HG02973 (cell line): ENCODE data around the gene TMEM163.
"Not testable (repeated sequence)": the region's sequence is repeated elsewhere in the genome, so short reads cannot be mapped to it uniquely, and the experiment has no call there.

Source experiments
- ATAC-seq: cut with Tn5 transposase; IDR thresholded peaks from one replicate; pipeline ENCODE4 v1.9.1; 2021; ENCODE audit warnings: moderate library complexity; ENCODE audit not compliant: unreplicated experiment

The TMEM163 gene

DNA sequence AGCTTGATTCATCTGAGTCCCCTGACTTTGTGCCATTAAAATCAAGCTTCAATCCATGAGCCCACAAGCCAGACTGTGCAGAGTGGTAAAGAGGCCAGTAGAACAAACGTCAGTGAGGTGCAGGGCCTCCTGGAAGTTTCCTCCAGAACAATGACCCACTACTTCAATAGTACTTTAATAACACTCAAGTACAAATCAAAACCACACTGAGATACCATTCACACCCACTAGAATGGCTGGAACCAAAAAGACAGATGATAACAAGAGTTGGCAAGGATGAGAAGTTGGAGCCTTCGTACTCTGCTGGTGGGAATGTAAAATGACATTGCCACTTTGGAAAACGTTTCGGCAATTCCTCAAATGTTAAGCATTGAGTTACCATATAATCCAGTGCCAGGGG lies 181.1 kb downstream of the TMEM163 start:
- no peak for ATAC-seq

DNA sequence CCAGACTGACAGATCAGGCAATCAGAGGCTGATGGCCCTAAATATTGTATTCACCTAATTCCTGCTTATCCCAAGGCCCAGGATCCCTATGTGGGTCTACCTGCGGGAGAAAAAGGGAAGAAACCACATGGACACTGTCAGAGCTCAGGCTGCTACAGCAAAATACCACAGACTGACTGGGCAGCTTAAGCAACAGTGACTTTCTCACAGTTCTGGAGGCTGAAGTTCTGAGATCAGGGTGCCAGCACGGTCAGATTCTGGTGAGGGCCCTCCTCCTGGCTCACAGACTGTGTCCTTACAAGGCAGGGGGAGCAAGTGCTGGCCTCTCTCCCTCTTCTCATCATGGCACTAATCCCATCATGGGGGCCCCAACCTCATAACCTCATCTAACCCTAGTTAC lies 181.7 kb downstream of the TMEM163 start:
- no peak for ATAC-seq

DNA sequence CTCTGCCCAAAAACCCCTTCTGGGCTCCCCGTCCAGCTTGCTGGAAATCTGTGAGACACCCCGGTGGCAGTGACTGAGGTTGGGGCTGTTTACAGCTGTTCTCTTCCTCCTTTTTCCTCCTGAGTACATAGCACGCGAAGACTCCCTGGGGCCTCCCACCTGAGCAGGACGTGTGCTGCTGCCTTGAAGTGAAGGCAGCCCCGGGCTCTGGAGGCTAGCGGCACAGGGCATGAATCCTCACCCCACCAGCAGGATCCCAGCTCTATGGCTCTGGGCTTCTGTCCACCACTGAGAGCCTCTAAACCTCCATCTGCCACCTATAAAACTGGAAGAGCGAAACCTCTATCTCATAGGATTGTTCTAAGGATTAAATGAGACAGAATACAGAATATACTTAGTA lies 182.5 kb downstream of the TMEM163 start:
- no peak for ATAC-seq

DNA sequence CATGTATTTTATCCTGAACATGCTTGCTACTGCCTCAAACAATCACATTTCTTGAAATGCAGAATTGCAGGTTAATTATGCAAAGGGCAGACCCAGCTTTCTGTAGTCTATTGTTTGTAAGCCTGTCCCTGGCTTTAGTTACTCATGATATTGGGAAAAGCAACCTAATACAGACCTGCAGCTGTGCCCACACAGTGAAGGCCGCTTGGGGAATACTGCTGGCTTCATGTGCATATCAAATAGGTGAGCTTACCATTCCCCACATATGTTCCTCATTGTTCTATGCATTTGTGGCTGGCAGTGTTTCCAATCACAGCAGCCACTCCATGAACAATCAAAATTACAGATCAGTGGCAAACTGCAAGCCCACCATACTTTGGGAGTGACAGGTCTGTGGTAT lies 186.3 kb downstream of the TMEM163 start:
- no peak for ATAC-seq

DNA sequence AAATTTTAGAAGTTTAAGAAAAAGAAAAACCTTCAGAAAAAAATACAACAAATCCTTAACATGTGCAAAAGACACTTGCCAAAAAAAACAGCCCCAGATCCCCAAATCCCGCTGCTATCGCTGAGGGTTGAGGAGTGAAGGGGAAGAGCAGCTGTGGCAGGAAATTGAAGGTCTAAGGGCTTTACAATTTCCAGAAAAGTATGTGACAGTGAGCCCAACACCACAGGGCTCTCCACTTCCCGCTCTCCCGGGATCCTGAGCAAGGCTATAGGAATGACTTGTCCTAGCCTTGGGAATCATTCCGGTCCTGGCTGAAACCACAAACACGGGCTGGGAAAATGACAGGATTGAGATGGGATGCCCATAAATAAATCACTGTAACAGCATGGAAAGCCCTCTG lies 191.4 kb downstream of the TMEM163 start:
- no peak for ATAC-seq

DNA sequence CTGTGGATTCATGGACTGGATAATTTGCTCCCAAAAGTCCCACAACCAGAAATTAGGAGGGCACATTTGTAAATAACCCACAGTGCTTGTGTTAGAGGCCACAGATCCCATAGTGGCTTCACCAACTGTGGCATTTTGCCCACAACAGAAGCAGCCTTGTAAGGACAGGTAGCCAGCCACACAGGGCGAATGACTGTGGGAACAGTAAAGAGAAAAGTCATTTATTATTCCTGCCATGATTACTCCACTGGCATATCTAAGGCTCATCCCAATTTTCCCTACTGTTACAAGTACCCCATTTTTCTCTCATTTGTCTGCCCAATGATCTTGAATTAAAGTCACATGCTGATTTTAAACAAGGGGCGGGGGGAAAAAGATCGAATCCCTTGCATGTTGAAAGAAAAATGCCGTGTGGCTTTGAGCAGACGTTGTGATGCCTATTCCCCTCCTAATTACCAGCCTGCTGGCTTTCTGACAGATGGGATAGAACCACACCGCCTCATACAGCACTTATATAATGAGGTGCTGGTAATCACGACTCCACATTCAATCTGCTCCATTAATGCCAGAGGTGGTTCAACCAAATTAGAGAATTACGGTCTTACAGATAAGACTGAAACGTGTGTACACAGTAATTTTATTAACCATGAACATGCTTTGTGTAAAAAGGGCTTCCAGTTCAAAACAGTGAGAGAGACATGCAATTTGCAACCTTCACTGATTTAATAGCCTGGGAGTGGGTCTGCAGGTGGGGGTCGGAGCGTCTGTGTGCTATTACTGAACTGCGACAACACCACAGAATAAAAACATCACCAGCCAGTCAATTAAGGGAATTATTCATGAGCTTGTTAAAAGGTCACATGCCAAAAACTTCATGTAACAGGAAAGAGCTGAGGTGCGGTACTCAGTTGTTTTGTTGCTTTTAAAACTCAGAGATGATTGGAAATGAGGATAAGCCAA lies 196.0 kb downstream of the TMEM163 start:
- ATAC-seq, result no peak

DNA sequence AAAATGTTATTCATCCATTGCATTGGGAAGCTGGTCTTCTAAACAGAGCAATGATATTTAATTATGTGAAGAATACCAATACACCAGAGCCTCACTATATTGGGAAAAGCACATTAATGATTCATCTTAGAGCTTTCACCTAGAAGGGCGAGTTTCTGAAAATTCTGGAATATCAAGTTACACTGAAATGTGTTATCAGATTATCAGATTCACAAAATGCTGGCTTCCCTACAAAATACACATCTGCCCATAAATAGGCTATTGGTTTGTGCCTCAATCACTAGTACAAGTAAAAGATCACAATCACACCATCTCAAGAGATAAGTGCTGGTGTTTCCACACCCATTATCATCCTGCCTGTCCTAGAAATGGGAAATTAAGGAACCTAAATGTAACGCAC lies 200.7 kb downstream of the TMEM163 start:
- no peak for ATAC-seq

DNA sequence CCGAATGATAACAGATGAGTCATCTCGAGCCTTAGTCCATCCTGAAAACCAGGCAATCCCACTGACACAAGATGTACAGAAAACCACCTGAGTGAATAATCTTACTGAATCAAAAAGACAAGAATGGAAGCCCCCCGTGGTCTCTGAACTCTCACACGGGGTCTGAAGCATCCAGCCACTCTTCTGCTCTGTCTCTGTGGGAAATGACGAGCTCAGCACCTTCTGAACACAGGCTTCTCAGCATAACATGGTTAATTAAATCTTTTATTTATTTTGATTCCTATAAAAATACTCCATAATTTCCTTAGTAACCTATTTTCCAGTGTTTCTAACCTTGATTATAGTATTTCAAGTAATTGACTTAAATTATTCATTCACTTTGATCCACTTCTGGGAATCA lies 203.7 kb downstream of the TMEM163 start:
- ATAC-seq, result no peak

DNA sequence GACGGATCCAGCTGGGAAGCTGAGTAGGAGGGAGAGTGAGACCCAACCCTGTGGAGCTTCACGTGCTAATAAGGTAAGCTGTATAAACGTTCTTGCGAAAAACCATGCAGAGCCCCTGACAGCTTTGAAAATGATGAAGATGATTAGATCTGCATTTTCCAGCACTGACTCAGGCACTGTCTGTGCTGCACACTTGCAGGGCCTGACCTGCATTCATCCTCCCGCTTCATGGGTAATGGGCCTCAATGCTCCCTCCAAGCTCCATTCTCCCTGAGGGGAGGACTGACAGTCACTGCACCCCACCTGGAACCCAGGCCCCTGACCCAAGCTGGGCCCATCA lies 205.4 kb downstream of the TMEM163 start:
- no peak for ATAC-seq

DNA sequence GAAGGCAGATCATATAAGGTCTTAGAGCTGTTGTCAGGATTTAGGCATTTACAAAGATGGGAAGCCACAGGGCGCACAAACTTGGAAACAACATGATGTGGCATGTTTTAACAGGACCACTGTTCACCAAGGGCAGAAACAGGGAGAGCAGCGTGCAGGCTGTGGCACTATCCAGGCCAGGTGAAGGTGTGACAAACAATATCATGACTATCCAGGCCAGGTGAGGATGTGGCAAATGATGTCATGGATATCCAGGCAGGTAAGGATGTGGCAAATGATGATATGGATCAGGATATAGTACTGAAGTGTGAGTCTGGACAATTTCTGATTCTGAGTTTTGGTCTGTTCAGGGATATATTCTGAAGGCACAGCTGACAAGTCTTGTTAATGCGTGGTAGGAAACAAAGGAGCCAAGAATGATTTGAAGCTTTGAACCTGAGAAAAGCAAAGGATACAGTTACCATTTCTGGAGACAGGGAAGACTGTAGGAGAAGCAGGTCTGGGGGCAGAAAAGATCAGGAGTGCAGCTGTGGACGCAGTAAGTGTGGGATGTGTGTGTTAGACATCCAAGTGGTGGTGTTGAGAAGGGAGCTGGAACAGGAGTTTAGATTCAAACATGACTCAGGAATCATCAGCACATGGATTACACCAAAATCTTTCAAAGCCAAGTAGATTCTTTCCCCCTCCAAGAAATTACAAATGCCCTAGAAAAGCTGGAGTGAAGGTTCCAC lies 205.9 kb downstream of the TMEM163 start:
- ATAC-seq, result no peak

DNA sequence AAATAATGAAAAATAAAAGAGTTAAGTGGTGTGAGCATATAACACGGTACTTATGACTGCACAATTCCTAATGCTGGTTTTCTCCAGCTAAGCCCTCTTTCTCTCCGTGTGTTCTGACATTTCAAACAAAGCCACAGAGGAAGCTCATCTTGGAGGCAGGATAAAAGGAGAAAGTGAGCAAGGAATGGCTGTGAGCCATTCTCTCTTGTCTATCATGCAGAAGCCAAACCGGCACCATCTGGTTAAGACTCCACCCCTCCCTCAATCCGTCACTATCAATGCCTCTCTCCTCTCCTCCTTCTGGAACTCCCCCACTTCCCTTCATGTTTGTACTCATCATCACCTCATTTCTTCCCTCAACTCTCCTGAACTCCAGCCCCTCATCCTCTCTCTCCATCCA lies 210.4 kb downstream of the TMEM163 start:
- ATAC-seq, result no peak

DNA sequence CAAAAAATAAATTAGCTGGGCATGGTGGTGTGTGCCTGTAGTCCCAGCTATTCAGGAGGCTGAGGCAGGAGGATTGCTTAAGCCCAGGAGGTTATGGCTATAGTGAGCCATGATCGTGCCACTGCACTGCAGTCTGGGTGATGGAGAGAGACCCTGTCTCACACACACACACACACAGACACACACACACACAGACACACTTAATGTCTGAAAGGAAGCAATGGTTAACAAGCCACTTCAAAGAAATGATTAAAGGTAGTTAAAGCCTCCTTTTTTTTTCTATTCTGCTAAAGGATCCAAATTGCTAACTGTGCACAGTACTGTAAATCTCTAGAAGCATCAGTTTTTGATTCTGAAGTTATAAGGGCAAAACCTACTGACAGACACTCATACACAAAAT lies 211.1 kb downstream of the TMEM163 start:
- no peak for ATAC-seq

DNA sequence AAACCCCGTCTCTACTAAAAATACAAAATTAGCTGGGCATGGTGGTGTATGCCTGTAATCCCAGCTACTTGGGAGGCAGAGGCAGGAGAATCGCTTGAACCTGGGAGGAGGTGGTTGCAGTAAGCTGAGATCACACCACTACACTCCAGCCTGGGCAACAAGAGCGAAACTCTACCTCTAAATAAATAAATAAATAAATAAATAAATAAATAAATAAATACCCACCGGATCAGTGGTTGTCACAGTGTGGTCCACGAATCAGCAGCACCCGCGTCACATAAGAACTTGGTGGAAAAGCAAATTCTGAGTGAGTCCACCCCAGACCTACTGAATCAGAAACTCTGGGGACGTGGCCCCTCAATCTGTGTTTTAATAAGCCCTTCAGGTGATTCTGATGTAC lies 211.6 kb downstream of the TMEM163 start:
- not testable (repeated sequence) for ATAC-seq

DNA sequence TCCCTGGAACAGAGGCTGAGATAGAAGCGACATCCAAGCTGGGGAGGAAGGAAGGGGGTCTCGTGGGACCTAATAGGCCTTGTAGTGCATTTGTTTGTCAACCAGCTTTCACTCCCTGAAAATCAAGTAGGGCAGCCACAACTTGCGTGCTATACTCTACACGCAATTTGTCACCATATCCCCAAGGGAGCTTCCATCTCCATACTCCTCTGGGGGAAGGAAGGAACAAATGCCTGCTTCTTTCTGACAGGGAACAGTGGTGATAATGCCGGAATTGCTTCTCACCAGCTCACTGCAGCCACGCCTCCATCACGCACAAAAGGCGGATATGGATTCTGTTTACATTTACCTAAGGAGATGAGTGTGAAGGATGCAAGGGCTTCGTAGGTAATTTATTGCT lies 213.4 kb downstream of the TMEM163 start:
- ATAC-seq, result no peak

DNA sequence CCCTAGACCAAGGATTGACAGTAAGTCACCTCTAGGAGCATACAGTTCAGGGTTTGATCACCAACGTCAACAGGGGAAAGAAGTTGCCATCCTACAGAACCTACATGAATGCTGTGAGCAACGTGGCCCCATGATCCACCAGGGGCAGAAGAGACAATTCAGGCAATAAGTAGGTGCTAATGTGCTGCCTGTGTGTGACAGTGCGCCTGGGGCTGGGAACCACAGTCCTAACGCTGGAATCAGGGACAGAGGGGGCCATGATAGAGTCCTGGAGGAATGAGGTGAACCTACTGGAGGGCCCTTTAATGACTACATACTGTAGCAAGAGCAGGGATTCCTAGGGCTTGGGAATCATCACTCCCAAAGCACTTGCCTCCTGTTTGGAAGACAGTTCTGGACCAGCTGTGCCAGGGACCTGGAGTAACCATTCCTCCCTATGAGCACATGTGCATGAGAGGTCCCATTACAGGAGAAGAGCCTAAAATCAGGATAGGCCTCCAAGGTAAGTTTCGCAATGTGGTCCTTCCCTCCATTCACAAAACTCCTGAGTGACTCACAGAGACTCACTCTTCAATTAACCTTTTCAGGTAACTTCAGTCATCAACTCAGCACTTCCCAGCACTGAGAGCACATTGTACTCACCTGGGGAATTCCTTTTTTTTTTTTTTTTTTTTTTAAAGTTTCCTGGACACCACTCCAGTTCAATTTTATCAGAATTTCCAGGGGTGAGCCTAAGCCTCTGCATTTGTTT lies 214.0 kb downstream of the TMEM163 start:
- no peak for ATAC-seq

DNA sequence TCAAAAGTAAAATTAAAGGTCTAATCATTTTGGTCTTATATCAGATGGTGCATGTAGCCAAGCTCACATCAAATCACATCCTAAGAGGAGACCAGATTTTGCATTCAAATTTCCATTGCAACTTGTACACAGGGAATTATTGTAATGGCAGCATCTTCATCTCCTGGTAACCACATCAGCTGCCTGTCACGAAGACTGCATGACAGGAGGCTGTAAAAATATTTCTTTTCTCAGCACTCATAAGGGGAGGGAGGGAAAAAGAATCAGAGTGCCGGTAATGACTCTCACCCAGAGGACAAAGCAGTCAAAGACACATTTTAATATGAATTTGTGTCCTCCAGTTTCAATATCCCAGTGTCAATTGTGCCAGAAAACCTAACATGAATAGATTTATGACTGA lies 216.7 kb downstream of the TMEM163 start:
- ATAC-seq, result no peak

DNA sequence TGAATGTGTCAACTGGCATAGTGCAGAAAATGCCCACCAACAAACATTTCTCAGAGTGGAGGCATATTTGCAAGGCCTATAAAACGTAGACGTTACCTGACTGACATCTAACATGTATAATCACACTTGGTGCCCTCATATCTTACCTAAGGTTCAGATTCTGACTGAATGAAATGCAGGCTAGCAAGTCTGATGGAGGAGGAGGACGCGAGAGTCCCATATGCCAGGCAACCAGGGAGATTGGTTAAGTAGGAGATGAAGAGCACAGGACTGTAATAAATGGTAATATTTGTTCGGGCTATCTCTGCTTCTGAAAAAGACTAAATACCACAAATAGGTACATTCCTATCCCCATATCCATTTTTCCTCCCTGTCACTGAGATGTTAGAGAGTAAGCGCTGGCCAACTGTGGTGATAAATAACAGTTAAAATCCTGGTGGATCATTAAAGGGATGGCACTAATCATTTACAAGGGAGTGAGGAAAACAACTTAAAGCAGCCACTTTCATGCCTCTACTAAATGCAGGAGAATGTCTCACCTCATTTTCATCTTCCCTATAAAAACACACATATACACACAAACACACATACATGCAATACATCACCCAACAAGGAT lies 217.2 kb downstream of the TMEM163 start:
- ATAC-seq, result no peak

DNA sequence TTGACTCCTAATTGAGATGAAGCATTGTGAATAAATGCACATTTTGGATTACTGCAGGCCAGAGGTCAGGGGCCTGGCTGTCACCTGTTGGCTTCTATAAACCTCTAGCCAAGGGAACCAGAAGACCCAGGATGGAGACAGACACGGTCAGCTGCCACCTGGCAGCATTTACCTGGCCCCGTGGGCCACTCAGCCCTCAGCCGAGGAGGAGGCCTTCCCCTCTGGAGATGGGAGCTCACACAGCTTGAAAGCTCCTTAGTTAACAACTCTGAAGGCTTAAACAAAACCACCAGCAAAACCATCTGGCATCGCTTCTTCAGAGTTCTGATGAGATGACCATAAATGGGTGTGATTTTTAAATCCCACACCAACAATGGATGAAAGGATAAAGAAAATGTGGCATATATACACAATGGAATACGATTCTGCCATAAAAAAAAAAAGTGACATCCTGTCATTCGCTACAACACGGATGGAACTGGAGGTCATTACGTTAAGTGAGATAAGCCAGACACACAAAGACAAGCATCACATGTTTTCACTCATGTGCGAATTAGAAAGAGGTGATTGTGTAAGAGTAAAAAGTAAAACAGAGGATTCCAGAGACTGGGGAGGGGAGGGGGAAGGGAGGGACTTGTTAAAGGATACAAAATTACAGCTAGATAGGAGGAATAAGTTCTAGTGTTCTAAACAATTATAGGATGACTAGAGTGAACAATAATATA lies 218.4 kb downstream of the TMEM163 start:
- no peak for ATAC-seq

DNA sequence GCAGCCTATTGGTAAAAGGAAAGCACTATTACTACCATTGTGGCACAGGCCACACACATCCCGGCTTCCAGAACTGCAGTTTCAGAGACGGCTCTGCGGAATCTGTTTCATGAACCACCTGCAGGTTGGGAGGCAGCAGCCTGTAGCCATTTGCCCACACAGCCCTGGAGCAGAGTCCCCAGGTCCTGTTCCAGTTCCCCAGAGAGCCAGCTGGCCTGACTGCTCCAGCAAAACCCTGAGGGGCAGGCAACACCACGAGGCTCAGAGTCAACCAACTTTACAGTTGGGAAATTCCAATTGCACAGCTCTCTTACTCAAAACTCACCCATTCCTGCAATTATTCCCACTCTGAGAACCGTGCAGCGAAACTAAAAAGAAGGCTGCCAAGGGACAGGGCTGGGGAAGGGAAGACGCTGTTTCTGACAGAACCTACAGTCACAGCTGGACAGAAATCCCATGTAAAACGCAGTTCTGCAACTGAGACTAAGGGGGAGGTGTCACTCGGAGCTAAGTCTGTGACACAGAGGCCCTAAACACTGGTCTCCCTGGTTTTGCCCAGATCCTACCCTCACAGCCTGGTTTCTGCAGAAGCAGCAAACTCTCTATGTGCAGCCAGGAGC lies 219.4 kb downstream of the TMEM163 start:
- ATAC-seq, result no peak

DNA sequence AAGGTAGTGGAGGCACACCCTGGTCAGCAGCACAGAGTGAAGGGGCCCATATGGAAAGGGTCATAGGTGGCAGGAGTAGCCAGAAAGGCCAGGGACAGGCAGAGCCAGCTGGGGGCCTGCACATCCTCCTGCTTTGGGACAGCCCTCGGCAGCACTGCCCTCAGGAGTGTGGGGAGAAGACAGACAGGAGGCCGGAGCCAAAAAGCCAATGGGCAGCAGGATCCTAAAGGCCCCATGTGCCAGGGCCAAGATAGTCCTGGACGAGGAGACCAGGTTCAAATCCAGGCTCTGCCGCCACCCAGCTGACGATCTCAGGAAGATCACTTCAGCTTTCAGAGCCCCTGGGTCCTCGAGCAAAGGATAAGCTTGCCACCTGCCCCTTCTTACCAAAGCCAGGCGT lies 220.1 kb downstream of the TMEM163 start:
- no peak for ATAC-seq
